Urinary bladder (tissue), 4 donors: ENCODE results near the gene RCCD1. TPM values are rescaled to one million over a fixed set of nuclear protein-coding genes. Genes with fewer than 3 reads are reported as not detected.

ENCODE experiments used
- DNase-seq: peaks from one replicate; pipeline ENCODE4 v3.0.0-alpha.2; 2015; ENCODE audit errors: extremely low spot score
- H3K27ac ChIP-seq: one replicate; pipeline ENCODE4 v1.5.1; 2013; ENCODE audit warnings: low read depth, mild to moderate bottlenecking, moderate library complexity
- H3K36me3 ChIP-seq: one replicate; pipeline ENCODE4 v1.6.1; 2013; ENCODE audit warnings: mild to moderate bottlenecking, moderate library complexity; ENCODE audit not compliant: insufficient read depth
- H3K4me1 ChIP-seq: one replicate; pipeline ENCODE4 v1.6.1; 2013; ENCODE audit warnings: mild to moderate bottlenecking, moderate library complexity; ENCODE audit not compliant: insufficient read depth
- H3K4me3 ChIP-seq: one replicate; pipeline ENCODE4 v1.5.1; 2013; ENCODE audit warnings: low read depth, low read length
- WGBS: extraction: QIAGEN DNeasy Blood & Tissue Kit; methylation state at CpG from one replicate; pipeline ENCODE4 v1.1.7; 2013; 5-methylcytosine and 5-hydroxymethylcytosine counted together
- polyA plus RNA-seq: library from polyadenylated mRNA; stranded (reverse); fragments of 200-250 nt; gene quantifications from one replicate; pipeline ENCODE4 v1.2.3, GENCODE V29; 2013
- total RNA-seq: library from RNA; depleted of rRNA; stranded (reverse); fragments of >200 nt; gene quantifications from one replicate; pipeline ENCODE4 v1.2.3, GENCODE V29; 2014
- donor health status: healthy with polysubstance abuse.
- donor health status: healthy.

RCCD1 gene
- total and polyA plus RNA-seq, 2 donors: 7.5 to 10.3 TPM

DNA sequence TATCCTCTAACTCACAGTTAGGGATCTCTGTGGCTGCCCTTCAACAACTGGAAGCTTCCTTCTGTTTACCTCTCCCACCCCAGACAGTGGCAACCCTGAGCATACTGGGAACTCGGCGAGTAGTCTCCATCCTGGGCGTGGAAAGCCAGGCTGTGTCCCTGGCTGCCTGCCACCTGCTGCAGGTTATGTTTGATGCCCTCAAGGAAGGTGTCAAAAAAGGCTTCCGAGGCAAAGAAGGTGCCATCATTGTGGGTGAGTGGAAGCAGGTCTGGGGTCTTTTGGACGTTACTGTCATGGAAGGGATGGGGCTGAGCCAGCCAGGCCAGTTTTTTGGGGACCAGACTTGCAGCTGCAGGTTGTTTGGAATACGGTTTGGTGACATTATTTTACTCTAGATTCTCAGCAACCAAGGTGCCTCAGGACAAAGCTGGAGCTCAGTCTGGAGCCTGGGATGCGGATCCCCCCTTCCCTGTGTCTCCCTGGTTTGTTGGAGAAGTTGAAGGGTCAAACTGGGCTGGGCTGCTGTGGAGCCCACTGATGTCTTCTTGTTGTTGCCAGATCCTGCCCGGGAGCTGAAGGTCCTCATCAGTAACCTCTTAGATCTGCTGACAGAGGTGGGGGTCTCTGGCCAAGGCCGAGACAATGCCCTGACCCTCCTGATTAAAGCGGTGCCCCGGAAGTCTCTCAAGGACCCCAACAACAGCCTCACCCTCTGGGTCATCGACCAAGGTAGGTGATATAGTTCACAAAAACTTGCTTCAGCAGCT, 12.1 kb upstream of the RCCD1 start:
- no peak for DNase-seq
- peaks cover 9% of the 10 kb centered on the region for H3K36me3 ChIP-seq
- WGBS: 92% methylated on average over 12 of the region's 12 CpGs
- no peak overlapping the region for H3K4me3 ChIP-seq
- H3K27ac ChIP-seq: no peak overlapping the region
- no peaks in the 10 kb centered on the region for H3K4me1 ChIP-seq

DNA sequence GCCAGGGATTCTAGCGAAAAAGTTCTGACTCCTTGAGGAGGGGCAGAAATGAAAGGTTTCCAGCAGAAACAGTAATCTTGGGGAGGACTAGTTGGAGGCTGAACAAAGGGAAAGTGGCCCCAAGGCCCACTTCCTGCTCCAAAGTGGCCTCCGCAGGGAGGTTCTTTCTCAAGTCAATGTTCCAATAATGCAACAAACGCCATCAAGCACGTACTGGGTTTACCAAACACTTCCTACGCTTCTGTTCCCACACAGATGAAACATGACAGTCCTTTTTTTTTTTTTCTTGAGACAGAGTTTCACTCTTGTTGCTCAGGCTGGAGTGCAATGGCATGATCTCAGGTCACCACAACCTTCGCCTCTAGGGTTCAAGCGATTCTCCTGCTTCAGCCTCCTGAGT, 9.6 kb upstream of the RCCD1 start:
- H3K36me3 ChIP-seq: peaks cover 9% of the 10 kb centered on the region
- WGBS: 89% methylated on average over 7 of the region's 7 CpGs

DNA sequence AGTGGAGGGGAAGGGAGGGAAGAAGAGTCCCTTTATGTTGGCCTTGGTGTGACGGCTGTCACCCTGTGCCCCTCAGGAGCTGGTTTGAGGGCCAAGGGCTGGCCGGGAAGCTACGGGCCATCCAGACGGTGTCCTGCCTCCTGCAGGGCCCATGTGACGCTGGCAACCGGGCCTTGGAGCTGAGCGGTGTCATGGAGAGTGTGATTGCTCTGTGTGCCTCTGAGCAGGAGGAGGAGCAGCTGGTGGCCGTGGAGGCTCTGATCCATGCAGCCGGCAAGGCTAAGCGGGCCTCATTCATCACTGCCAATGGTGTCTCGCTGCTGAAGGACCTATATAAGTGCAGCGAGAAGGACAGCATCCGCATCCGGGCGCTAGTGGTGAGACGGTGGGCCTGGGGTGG, 8.1 kb upstream of the RCCD1 start:
- peaks cover 5% of the 10 kb centered on the region for H3K36me3 ChIP-seq
- DNase-seq: no peak
- WGBS: 92% methylated on average over 16 of the region's 16 CpGs
- H3K4me1 ChIP-seq: no peaks in the 10 kb centered on the region
- no peak overlapping the region for H3K4me3 ChIP-seq
- H3K27ac ChIP-seq: no peak overlapping the region

More for the DNA sequence above, 9.6 kb upstream of the RCCD1 start:
- Histone ChIP-seq H3K27ac (no peak overlapping the region), H3K4me1 (no peaks in the 10 kb centered on the region), H3K4me3 (no peak overlapping the region)
- no peak for DNase-seq

DNA sequence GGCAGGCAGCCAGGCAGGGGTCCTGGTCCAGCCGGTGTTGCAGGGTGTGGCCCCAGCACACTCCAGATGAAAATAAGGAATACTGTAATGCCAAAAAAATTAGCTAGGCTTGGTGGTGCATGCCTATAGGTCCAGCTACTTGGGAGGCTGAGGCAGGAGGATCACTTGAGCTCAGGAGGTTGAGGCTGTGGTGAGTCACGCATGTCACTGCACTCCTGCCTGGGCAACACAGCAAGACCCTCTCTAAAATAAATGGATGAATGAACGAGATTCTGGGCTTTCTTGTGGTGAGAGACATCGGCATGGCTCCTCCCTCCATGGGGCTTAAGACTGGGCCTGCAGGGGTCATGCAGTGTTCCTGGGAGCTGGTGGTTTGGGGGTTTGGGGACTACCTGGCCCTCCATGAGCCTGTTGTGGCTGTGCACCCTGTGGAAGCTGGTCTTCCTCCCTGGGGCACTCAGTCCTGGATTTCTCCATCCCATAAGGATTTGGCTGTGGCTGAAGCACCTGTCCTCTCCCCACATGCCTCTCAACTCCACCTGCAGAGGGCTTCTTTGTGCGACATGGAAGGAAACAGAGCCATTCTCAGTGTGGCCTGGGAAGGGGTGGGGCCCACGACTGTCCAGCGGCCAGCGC, 7.6 kb upstream of the RCCD1 start:
- DNase-seq: no peak
- 83% methylated on average over 8 of the region's 8 CpGs for WGBS
- Histone ChIP-seq H3K4me3 (no peak overlapping the region), H3K4me1 (no peaks in the 10 kb centered on the region), H3K27ac (no peak overlapping the region), H3K36me3 (peaks cover 5% of the 10 kb centered on the region)

DNA sequence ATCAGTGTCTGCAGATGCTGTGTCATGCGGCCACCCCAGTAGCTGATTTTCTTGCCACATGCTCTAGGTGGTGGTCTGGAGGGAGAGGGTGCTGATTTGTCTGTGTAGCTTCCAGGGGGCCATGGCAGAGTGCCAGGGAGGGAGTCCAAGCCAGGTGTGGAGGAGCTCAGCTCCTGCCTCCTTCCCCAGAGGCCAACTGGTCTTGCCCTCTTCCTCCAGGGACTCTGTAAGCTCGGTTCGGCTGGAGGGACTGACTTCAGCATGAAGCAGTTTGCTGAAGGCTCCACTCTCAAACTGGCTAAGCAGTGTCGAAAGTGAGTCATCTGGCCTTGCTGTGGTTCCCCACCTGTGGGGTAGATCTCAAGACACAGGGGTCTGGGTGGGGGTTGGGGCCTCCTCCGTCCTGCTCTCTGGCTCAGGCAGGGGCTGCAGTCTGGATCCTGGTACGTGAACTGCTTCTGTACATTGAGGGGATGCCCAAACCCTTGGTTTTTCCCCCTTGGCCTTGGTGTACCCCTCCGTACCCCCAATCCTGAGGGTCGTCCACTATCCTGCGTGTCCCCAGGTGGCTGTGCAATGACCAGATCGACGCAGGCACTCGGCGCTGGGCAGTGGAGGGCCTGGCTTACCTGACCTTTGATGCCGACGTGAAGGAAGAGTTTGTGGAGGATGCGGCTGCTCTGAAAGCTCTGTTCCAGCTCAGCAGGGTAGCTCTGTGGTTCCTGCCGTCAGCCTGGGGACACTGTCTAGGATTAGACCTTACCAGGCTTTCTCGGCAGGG, 6.9 kb upstream of the RCCD1 start:
- no peak overlapping the region for H3K27ac ChIP-seq
- no peaks in the 10 kb centered on the region for H3K4me1 ChIP-seq
- WGBS: 89% methylated on average over 18 of the region's 18 CpGs
- H3K4me3 ChIP-seq: no peak overlapping the region
- DNase-seq: no peak
- peaks cover 2% of the 10 kb centered on the region for H3K36me3 ChIP-seq

DNA sequence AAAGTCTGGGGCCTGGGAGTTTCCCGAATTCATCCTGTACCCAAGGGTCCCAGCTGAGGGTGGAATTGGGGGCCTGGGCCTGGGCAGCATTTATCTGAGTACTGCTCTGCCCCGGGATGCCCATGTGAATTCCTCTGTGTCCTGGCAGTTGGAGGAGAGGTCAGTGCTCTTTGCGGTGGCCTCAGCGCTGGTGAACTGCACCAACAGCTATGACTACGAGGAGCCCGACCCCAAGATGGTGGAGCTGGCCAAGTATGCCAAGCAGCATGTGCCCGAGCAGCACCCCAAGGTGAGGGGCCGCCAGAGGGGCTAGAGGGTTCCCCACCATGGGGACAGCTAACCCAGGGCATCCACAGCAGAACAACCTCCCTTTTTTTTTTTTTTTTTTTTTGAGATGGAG, 6.2 kb upstream of the RCCD1 start:
- DNase-seq: no peak
- H3K4me1 ChIP-seq: no peaks in the 10 kb centered on the region
- WGBS: 91% methylated on average over 8 of the region's 8 CpGs
- H3K27ac ChIP-seq: no peak overlapping the region
- H3K36me3 ChIP-seq: peaks cover 2% of the 10 kb centered on the region
- H3K4me3 ChIP-seq: no peak overlapping the region

DNA sequence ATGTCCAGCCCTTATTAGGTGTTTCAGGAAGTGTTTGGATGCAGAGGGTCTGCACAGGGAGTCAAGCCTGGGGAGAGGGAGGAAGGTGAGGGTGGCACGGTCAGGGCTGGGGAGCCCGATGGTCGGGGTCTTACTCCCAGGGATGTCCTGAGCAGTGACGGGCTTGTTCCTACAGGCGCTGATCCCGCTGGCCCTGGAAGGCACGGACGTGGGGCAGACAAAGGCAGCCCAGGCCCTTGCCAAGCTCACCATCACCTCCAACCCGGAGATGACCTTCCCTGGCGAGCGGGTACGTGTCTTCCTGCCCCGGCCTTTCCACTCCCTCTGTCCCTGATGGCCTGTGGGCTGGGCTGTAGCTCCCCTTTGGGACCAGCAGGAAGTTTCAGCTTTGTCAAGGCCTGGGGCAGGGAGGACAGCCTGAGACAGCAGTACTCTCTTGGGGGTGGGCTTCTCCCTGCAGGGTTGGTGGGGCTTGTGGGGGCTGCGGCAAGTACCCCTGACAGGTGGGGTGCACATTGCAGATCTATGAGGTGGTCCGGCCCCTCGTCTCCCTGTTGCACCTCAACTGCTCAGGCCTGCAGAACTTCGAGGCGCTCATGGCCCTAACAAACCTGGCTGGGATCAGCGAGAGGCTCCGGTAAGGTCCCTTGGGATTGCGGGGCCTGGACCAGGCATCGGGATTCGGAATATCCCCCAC, 4.6 kb upstream of the RCCD1 start:
- H3K36me3 ChIP-seq: no peaks in the 10 kb centered on the region
- no peak for DNase-seq
- no peak overlapping the region for H3K4me3 ChIP-seq
- H3K27ac ChIP-seq: peak overlapping the region; percentile 4
- WGBS: 93% methylated on average over 23 of the region's 23 CpGs
- H3K4me1 ChIP-seq: no peaks in the 10 kb centered on the region

DNA sequence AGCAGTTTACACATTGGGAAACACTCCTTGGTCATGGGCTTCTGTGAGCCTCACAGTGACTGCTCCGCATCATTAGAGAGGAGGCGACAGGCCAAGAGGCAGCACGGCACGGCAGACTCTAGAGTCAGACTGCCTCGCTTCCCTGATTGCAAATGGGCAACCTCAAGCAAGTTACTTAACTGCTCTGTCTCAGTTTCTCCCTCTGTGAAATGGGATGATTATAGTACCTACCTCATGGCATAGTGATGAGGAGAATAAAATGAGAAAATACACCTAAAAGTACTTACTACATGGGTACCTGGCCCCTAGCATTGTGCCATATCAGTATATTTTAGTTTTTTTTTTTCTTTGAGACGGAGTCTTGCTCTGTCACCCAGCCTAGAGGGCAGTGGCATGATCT, 4.0 kb upstream of the RCCD1 start:
- H3K36me3 ChIP-seq: no peaks in the 10 kb centered on the region
- no peak for DNase-seq
- H3K4me1 ChIP-seq: no peaks in the 10 kb centered on the region
- no peak overlapping the region for H3K4me3 ChIP-seq
- no peak overlapping the region for H3K27ac ChIP-seq
- WGBS: 96% methylated on average over 6 of the region's 6 CpGs

DNA sequence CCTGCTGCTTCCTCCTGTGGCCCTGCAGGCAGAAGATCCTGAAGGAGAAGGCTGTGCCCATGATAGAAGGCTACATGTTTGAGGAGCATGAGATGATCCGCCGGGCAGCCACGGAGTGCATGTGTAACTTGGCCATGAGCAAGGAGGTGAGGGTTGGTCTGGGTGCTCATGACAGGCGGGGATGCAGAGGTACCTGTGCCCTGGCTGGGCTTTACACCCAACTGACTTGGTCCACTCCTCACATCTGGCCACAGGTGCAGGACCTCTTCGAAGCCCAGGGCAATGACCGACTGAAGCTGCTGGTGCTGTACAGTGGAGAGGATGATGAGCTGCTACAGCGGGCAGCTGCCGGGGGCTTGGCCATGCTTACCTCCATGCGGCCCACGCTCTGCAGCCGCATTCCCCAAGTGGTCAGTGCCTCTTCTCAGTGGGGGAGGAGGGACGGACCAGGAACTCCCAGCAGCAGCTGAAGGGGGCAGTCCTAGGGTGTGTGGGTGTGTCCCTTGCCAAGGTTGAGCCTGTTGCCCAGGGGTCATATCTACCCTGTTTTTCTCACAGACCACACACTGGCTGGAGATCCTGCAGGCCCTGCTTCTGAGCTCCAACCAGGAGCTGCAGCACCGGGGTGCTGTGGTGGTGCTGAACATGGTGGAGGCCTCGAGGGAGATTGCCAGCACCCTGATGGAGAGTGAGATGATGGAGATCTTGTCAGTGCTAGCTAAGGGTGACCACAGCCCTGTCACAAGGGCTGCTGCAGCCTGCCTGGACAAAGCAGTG, 1.6 kb upstream of the RCCD1 start:
- WGBS: 90% methylated on average over 14 of the region's 14 CpGs
- no peaks in the 10 kb centered on the region for H3K4me1 ChIP-seq
- H3K36me3 ChIP-seq: no peaks in the 10 kb centered on the region
- no peak overlapping the region for H3K4me3 ChIP-seq
- no peak for DNase-seq
- H3K27ac ChIP-seq: no peak overlapping the region

DNA sequence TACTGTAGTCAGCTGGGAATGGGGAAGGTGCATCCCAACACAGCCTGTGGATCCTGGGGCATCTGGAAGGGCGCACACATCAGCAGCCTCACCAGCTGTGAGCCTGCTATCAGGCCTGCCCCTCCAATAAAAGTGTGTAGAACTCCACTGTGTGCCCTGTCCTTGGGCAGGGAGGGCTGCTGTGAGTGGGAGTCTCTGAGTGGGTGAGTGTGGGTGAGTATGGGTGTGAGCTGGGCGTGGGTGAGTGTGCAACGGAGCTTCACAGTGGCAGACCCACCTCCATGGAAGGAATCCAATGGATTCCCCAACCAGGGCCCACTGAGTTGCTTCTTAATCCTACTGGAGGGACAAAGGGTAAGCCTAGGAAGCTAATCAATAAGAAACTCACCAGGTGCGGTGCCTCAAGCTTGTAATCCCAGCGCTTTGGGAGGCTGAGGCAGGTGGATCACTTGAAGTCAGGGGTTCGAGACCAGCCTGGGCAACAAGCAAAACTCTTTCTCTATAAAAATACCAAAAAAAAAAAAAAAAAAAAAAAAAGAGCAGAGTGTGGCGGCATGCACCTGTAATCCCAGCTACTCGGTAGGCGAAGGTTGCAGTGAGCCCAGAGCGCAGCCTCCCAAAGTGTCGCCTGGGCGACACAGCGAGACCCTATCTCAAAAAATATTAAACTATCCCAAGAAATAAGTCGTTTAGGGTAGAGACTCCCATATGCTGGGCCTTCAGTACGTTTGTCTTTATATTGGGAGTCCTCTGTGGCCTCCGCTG, 555 bp upstream of the RCCD1 start:
- DNase-seq: no peak
- H3K27ac ChIP-seq: no peak overlapping the region
- no peaks in the 10 kb centered on the region for H3K4me1 ChIP-seq
- no peak overlapping the region for H3K4me3 ChIP-seq
- no peaks in the 10 kb centered on the region for H3K36me3 ChIP-seq
- WGBS: 74% methylated on average over 16 of the region's 16 CpGs

DNA sequence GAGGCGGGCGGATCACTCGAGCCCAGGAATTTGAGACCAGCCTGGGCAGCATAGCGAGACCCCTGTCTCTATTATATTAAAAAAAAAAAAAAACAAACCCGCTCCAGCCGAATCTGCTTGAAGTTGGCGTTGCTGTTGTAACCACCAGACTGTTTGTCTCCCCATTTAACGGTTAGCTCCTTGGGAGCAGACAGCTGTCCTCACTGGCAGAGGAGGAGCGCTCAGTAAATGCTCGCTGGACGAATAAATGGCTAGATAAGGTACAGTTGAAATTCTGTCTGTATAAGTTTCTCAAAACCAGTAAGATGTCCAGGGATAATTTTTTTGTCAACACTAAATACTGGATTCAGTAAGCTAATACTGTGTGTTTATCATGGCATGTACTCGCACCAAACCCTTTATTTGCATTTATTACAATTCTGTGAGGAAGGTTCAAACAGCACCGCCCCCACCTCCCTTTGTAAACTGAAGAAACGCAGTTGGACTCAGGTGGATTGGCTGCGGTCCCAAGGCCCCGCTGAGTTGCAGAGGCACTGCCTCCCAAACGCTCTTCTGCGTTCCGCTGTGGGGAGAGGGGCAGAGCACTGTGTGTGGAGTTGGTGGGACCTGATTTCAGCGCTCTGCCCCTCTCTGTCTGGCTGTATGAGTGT, 1.1 kb downstream of the RCCD1 start:
- no peaks in the 10 kb centered on the region for H3K36me3 ChIP-seq
- H3K27ac ChIP-seq: no peak overlapping the region
- 71% methylated on average over 20 of the region's 20 CpGs for WGBS
- DNase-seq: no peak
- H3K4me3 ChIP-seq: peak overlapping the region; percentile 55
- no peaks in the 10 kb centered on the region for H3K4me1 ChIP-seq
